T-cell (primary cell): ENCODE data around the gene COBLL1. TPM values are rescaled to one million over a fixed set of nuclear protein-coding genes. Genes with fewer than 3 reads are reported as not detected.

Source experiments
- ATAC-seq, 4 experiments: fragments of 200-7000 bp in 3 of 4; fragments of 150-1000 bp in 1 of 4; cut with Tn5 transposase; replicated peaks in 1 of 4; 1 replicate in 3 of 4; 2 replicates in 1 of 4; pipeline ENCODE4 v1.10.0; 2021; ENCODE audit warnings: moderate library complexity in 3 of 4, mild to moderate bottlenecking in 2 of 4, moderate number of reproducible peaks in 1 of 4
- CTCF ChIA-PET, 2 donors: fragments of 300-600 bp; sonication (Branson Sonifier 250); formaldehyde crosslinking; loops; one replicate each; lab custom pipeline; 2022; ENCODE audit warnings: antibody characterized with exemption in 2 of 2; lab: Charles Lee
- POLR2A ChIA-PET, 2 donors: fragments of 300-600 bp; sonication (Branson Sonifier 250); formaldehyde crosslinking; loops; one replicate each; lab custom pipeline; 2022; ENCODE audit warnings: antibody characterized with exemption in 2 of 2; lab: Charles Lee
- DNase-seq, 35 experiments: peaks; one replicate each; pipeline versions ENCODE4 v3.0.0 to v3.0.0-alpha.2; 2013 to 2023
- H3K27ac ChIP-seq: one replicate; pipeline ENCODE4 v1.5.1; 2013; ENCODE audit warnings: low read length
- H3K27me3 ChIP-seq, 2 experiments: replicated peaks in 1 of 2; 1 replicate in 1 of 2; 2 replicates in 1 of 2; pipeline versions ENCODE4 v1.6.1 to v1.7.0; 2013; ENCODE audit warnings: low read length in 1 of 2, mixed read lengths in 1 of 2; ENCODE audit not compliant: control insufficient read depth in 2 of 2, insufficient read depth in 2 of 2; ENCODE audit errors: extremely low read depth in 1 of 2
- H3K36me3 ChIP-seq, 2 donors: 1 replicate in 1 of 2; 2 replicates in 1 of 2; pipeline versions ENCODE4 v1.6.1 to v1.7.0; 2013; ENCODE audit warnings: low read length in 1 of 2; ENCODE audit not compliant: control insufficient read depth in 2 of 2, insufficient read depth in 1 of 2; ENCODE audit errors: extremely low read depth in 1 of 2
- H3K4me1 ChIP-seq, 2 experiments: 1 replicate in 1 of 2; 2 replicates in 1 of 2; pipeline versions ENCODE4 v1.6.1 to v1.7.0; 2013; ENCODE audit warnings: low read length in 2 of 2, mixed read lengths in 1 of 2; ENCODE audit not compliant: insufficient read depth in 2 of 2, control insufficient read depth in 1 of 2; ENCODE audit errors: extremely low read depth in 1 of 2
- H3K4me3 ChIP-seq, 2 donors: 1 replicate in 1 of 2; 2 replicates in 1 of 2; pipeline versions ENCODE4 v1.5.1 to v1.7.0; 2013; ENCODE audit warnings: mild to moderate bottlenecking in 2 of 2, low read length in 1 of 2, moderate library complexity in 1 of 2; ENCODE audit not compliant: control insufficient read depth in 1 of 2; ENCODE audit errors: extremely low read depth in 1 of 2
- H3K9me3 ChIP-seq: 2 replicates; pipeline ENCODE4 v1.7.0; 2013
- H3K27ac Mint-ChIP-seq, 2 donors: one replicate each; pipeline ENCODE4 v1.8.0; 2020 to 2021; ENCODE audit warnings: mild to moderate bottlenecking in 2 of 2, mixed read lengths in 2 of 2
- H3K27me3 Mint-ChIP-seq, 2 donors: one replicate each; pipeline ENCODE4 v1.8.0; 2021 to 2022; ENCODE audit warnings: mixed read lengths in 2 of 2
- H3K36me3 Mint-ChIP-seq: one replicate; pipeline ENCODE4 v1.8.0; 2021; ENCODE audit warnings: mixed read lengths
- H3K4me1 Mint-ChIP-seq, 3 donors: one replicate each; pipeline ENCODE4 v1.8.0; 2020 to 2022; ENCODE audit warnings: mixed read lengths in 3 of 3, mild to moderate bottlenecking in 1 of 3
- H3K4me3 Mint-ChIP-seq, 3 donors: one replicate each; pipeline ENCODE4 v1.8.0; 2020 to 2022; ENCODE audit warnings: mild to moderate bottlenecking in 3 of 3, mixed read lengths in 3 of 3, moderate library complexity in 3 of 3
- H3K9me3 Mint-ChIP-seq, 3 donors: one replicate each; pipeline ENCODE4 v1.8.0; 2020 to 2022; ENCODE audit warnings: mixed read lengths in 3 of 3
- WGBS: methylation state at CpG from one replicate; pipeline ENCODE4 v1.1.5; 2013; ENCODE audit warnings: missing lambda C conversion rate; ENCODE audit not compliant: insufficient coverage; 5-methylcytosine and 5-hydroxymethylcytosine counted together
- total RNA-seq, 35 experiments: library from RNA in 6 of 35; stranded (reverse) in 6 of 35; fragments of 120-200 nt in 1 of 35; gene quantifications; one replicate each; pipeline versions ENCODE4 v1.2.1 to v1.2.4 and lab custom pipeline; 2013 to 2026

Gene COBLL1
- total RNA-seq, 5 donors from 2014 or later (not counting 1 experiment from before 2014, with no cell fraction given) = 0.68 to 5.1 (median 1.9) TPM

DNA sequence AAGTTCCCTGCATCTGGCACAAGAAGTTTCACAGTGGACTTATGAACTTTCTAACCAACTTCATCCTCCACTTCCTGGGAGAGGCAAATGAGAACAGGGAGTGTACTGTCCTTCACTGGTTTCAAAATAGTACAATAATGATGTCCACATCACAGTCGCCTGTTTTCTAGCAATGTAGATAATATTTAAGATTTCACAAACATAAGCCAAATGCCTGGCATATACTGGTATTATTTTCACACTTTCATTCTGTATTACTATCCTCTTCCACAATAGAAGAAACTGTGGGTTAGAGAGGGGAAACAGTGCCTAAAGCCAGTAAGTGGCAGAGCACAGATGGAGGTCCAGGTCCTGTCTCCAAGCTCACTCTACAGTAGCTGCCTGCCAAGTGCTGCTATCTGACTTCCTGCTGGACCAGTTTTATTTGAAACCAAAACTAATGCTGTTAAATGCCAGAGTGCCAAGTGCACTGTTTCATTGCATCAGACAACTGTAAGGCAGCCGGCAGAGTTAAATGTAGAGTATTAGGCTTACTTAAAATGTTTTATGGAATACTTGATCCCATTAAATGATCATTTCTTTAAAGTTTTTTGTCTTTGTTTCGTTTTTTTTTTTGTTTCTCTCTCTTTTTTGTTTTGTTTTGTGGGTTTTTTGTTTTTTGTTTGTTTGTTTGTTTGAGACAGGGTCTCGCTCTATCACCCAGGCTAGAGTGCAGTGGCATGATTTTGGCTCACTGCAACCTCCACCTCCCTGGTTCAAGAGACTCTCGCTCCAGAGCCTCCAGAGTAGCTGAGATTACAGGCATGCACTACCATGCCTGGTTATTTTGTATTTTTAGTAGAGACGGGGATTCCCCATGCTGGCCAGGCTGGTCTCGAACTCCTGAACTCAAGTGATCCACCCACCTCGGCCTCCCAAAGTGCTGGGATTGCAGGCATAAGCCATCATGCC lies 15.1 kb downstream of the COBLL1 start:
- Histone ChIP-seq H3K27ac (no peak overlapping the region), H3K36me3 (no peaks in the 10 kb centered on the region), H3K4me3 (no peak overlapping the region), H3K27me3 (peaks cover 0 to 3% of the 10 kb centered on the region in 2 experiments), H3K4me1 (no peaks in the 10 kb centered on the region), H3K9me3 (no peaks in the 10 kb centered on the region)
- POLR2A ChIA-PET = interaction anchor here in 1 of 2 donors (0.6 kb wide), 1 partner anchor 7 kb away, joined by 3 read pairs; no protein-coding TSS in a partner anchor
- Mint-ChIP-seq H3K4me1 (no peaks in the 10 kb centered on the region), H3K36me3 (no peaks in the 10 kb centered on the region), H3K27ac (no peak overlapping the region), H3K9me3 (no peaks in the 10 kb centered on the region), H3K27me3 (peaks cover 0 to 5% of the 10 kb centered on the region in 2 donors), H3K4me3 (no peak overlapping the region)
- CTCF ChIA-PET = no interaction called here
- DNase-seq (no peak), ATAC-seq (no peak)
- 37% methylated on average over 2 of the region's 8 CpGs for WGBS

DNA sequence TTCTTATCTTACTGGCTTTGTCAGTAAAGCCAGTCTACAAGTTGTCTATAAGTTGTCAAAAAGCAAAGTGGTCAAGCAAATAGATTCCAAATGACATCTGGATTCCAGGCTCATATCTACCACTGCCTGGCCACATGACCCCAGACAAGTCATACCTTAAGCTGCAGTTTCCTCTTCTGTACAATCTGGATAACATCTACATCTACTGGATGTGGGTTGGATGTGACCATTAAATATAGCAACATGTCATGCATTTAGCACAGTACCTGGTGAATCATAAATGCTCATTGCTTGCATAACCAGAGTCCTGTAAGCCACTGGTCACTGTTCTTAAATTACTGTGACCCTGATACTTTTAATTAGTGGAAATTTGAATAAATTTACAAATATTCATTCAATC lies 16.8 kb downstream of the COBLL1 start:
- Histone ChIP-seq H3K4me1 (no peaks in the 10 kb centered on the region), H3K27ac (no peak overlapping the region), H3K36me3 (no peaks in the 10 kb centered on the region), H3K27me3 (peaks cover 0 to 3% of the 10 kb centered on the region in 2 experiments), H3K4me3 (no peak overlapping the region), H3K9me3 (no peaks in the 10 kb centered on the region)
- ATAC-seq = no peak
- H3K36me3 Mint-ChIP-seq = no peaks in the 10 kb centered on the region
- H3K9me3 Mint-ChIP-seq = no peaks in the 10 kb centered on the region
- peaks cover 0 to 1% of the 10 kb centered on the region in 2 donors for H3K27me3 Mint-ChIP-seq
- H3K4me1 Mint-ChIP-seq = no peaks in the 10 kb centered on the region
- no peak for DNase-seq
- H3K4me3 Mint-ChIP-seq = no peak overlapping the region
- POLR2A ChIA-PET = no interaction called here
- H3K27ac Mint-ChIP-seq = no peak overlapping the region
- CTCF ChIA-PET = no interaction called here

DNA sequence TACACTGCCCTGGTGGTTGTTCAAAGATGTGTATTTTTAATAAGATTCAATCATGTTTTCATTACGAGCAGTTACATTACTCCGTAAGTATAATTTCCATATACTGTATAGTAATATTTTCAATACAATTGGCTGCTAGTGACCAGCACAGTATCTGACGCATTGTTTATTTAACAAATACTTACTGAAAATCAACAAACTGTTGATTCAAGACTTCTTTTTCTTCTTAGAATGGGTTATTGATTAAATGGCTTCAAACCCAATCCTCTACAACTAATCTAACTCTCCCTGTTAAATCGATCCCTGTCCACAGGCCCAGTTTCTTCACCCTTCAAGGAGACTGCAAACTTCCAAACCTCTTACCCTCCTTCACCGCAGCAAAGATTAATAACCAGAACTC lies 18.5 kb downstream of the COBLL1 start:
- no peak overlapping the region for H3K27ac Mint-ChIP-seq
- Histone ChIP-seq H3K27ac (no peak overlapping the region), H3K36me3 (no peaks in the 10 kb centered on the region), H3K27me3 (peaks cover 0 to 3% of the 10 kb centered on the region in 2 experiments), H3K9me3 (no peaks in the 10 kb centered on the region), H3K4me1 (no peaks in the 10 kb centered on the region), H3K4me3 (no peak overlapping the region)
- no peak overlapping the region for H3K4me3 Mint-ChIP-seq
- CTCF ChIA-PET = no interaction called here
- no peak for ATAC-seq
- POLR2A ChIA-PET = no interaction called here
- no peak for DNase-seq
- no peaks in the 10 kb centered on the region for H3K36me3 Mint-ChIP-seq
- WGBS = 86% methylated on average over 2 of the region's 5 CpGs
- no peaks in the 10 kb centered on the region for H3K4me1 Mint-ChIP-seq
- H3K9me3 Mint-ChIP-seq = no peaks in the 10 kb centered on the region
- no peaks in the 10 kb centered on the region for H3K27me3 Mint-ChIP-seq

DNA sequence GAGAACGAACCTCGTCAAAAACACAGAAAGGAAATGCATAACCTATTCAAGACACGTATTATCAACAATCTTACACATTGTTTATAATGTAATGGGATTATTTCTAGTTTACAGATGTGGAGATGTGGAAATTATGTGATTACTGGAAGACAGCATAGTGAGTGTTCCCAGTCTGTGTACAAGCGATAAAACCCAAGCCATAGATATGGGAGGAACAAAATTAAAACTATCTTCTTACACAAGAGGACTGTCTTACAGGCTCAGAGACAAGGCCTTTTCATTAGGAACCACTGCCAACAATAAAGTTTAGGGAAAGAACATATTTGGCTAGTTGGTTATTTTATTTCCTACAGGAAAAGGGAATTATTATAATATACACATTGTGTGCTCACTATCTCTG lies 20.3 kb downstream of the COBLL1 start:
- H3K4me1 Mint-ChIP-seq = no peaks in the 10 kb centered on the region
- no peak overlapping the region for H3K4me3 Mint-ChIP-seq
- no peaks in the 10 kb centered on the region for H3K27me3 ChIP-seq
- ChIA-PET CTCF (no interaction called here), POLR2A (no interaction called here)
- no peaks in the 10 kb centered on the region for H3K4me1 ChIP-seq
- H3K36me3 Mint-ChIP-seq = no peaks in the 10 kb centered on the region
- 80% methylated on average over 1 of the region's 4 CpGs for WGBS
- H3K36me3 ChIP-seq = no peaks in the 10 kb centered on the region
- H3K27me3 Mint-ChIP-seq = no peaks in the 10 kb centered on the region
- no peak for DNase-seq
- ATAC-seq = no peak
- no peak overlapping the region for H3K27ac Mint-ChIP-seq
- no peaks in the 10 kb centered on the region for H3K9me3 Mint-ChIP-seq
- H3K27ac ChIP-seq = no peak overlapping the region
- H3K4me3 ChIP-seq = no peak overlapping the region
- no peaks in the 10 kb centered on the region for H3K9me3 ChIP-seq

DNA sequence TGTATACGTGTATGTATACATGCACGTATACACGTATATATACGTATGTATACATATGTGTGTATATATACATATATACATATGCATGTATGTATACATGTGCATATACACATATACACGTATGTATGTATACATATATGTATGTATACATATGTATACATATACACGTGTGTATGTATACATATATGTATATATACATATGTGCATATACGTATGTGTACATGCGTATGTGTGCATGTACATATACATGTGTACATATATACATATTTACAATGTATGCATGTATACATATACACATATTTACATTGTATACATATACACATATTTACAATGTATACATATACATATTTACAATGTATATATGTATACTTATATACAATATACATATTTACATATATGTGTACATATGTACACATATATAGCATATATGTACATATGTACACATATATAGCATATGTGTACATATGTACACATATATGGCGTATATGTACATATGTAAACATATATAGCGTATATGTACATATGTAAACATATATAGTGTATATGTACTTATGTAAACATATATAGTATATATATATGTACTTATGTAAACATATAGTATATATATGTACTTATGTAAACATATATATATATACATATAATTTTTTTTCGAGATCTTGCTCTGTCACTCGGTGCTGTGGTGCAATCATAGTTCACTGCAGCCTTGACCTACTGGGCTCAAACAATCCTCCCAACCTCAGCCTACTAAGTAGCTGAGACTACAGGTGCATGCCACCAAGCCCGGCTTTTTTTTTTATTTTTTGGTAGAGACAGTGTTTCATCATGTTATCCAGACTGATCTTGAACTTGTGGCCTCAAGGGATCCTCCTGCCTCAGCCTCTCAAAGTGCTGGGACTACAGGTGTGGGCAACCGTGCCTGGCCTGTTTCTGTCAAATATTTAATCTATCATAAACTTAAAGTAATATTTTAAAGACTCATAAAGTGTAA lies 23.2 kb downstream of the COBLL1 start:
- no peaks in the 10 kb centered on the region for H3K4me1 Mint-ChIP-seq
- Histone ChIP-seq H3K9me3 (no peaks in the 10 kb centered on the region), H3K27me3 (no peaks in the 10 kb centered on the region), H3K4me1 (no peaks in the 10 kb centered on the region), H3K27ac (no peak overlapping the region), H3K4me3 (no peak overlapping the region), H3K36me3 (no peaks in the 10 kb centered on the region)
- ChIA-PET CTCF (no interaction called here), POLR2A (no interaction called here)
- H3K4me3 Mint-ChIP-seq = no peak overlapping the region
- no peaks in the 10 kb centered on the region for H3K27me3 Mint-ChIP-seq
- 100% methylated on average over 1 of the region's 14 CpGs for WGBS
- no peak for ATAC-seq
- no peak for DNase-seq
- H3K27ac Mint-ChIP-seq = no peak overlapping the region
- H3K36me3 Mint-ChIP-seq = no peaks in the 10 kb centered on the region
- no peaks in the 10 kb centered on the region for H3K9me3 Mint-ChIP-seq

DNA sequence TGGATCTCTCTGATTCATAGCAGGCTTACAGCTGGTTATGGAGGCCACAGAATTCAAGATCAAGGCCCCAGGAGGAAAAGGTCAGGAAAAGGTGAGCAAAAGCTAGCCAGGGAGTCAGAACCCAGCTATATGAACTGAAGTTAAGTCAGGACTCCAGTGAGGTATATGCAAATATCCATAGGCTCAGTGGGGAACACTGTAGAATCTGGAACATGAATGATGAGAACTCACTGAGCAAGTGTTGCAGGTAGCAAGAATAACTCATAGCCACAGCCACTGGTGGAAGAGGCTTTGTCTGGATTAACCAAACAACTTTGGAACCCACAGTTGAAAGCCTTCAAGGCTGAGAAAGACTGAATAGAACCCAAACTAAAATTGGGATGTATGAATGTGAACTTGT lies 24.7 kb downstream of the COBLL1 start:
- H3K9me3 Mint-ChIP-seq = no peaks in the 10 kb centered on the region
- no peak overlapping the region for H3K27ac Mint-ChIP-seq
- Histone ChIP-seq H3K36me3 (no peaks in the 10 kb centered on the region), H3K4me3 (no peak overlapping the region), H3K9me3 (no peaks in the 10 kb centered on the region), H3K27ac (no peak overlapping the region), H3K27me3 (no peaks in the 10 kb centered on the region), H3K4me1 (no peaks in the 10 kb centered on the region)
- POLR2A ChIA-PET = no interaction called here
- no peaks in the 10 kb centered on the region for H3K36me3 Mint-ChIP-seq
- no peak for DNase-seq
- no peaks in the 10 kb centered on the region for H3K27me3 Mint-ChIP-seq
- no peaks in the 10 kb centered on the region for H3K4me1 Mint-ChIP-seq
- no peak overlapping the region for H3K4me3 Mint-ChIP-seq
- ATAC-seq = no peak
- CTCF ChIA-PET = no interaction called here
